Omental fat pad (tissue), 4 donors: Measurements from ENCODE around the gene FOXA3. TPM values are rescaled to one million over a fixed set of nuclear protein-coding genes. Genes with fewer than 3 reads are reported as not detected.

Experiments
- ATAC-seq: fragments of 150-250 bp; one replicate; pipeline ENCODE4 v1.9.1; 2016; ENCODE audit warnings: mild to moderate bottlenecking, moderate library complexity; ENCODE audit not compliant: low FRiP score
- DNase-seq: peaks from one replicate; pipeline ENCODE4 v3.0.0-alpha.2; 2019; ENCODE audit warnings: low spot score
- CTCF ChIP-seq, 3 donors: fragments of 450-650 bp; IDR thresholded peaks; one replicate each; pipeline ENCODE4 v1.5.1; 2016 to 2017; ENCODE audit warnings: antibody characterized with exemption in 3 of 3, mild to moderate bottlenecking in 3 of 3, moderate library complexity in 2 of 3
- total RNA-seq, 4 donors: library from RNA; depleted of rRNA; stranded (reverse); fragments of >200 nt; gene quantifications; one replicate each; pipeline ENCODE4 v1.1.0, GENCODE V29; 2016

FOXA3 gene
- total RNA-seq, 4 donors from 2014 or later = 0.38 to 0.79 TPM; not detected in 2

- no peak for ATAC-seq
Observed at GRCh38 chr19:45828523-45828922, 35.6 kb upstream of the FOXA3 start.

GRCh38 chr19:45828945-45829344 is 35.2 kb upstream of the FOXA3 start:
- DNase-seq = no peak
- no peak for ATAC-seq
- no peak for TF ChIP-seq CTCF (IDR thresholded peaks at IDR 0.05)

More at GRCh38 chr19:45828523-45828922, 35.6 kb upstream of the FOXA3 start:
- no peak for TF ChIP-seq CTCF (IDR thresholded peaks at IDR 0.05)
- DNase-seq = no peak

- ATAC-seq = no peak
- TF ChIP-seq CTCF (IDR thresholded peaks at IDR 0.05) = no peak
- DNase-seq = no peak
Observed at GRCh38 chr19:45834970-45835369, 29.2 kb upstream of the FOXA3 start.

GRCh38 chr19:45842198-45842597 is 21.9 kb upstream of the FOXA3 start:
- no peak for TF ChIP-seq CTCF (IDR thresholded peaks at IDR 0.05)
- DNase-seq (no peak), ATAC-seq (no peak)

- ATAC-seq (no peak), DNase-seq (no peak)
- no peak for TF ChIP-seq CTCF (IDR thresholded peaks at IDR 0.05)
Observed at GRCh38 chr19:45847663-45848062, 16.5 kb upstream of the FOXA3 start.

- DNase-seq = no peak
- no peak for ATAC-seq
- TF ChIP-seq CTCF (IDR thresholded peaks at IDR 0.05) = no peak
Observed at GRCh38 chr19:45848922-45849321, 15.2 kb upstream of the FOXA3 start.

- no peak for TF ChIP-seq CTCF (IDR thresholded peaks at IDR 0.05)
- DNase-seq = no peak
- no peak for ATAC-seq
Observed at GRCh38 chr19:45852145-45852750, 11.9 kb upstream of the FOXA3 start.
